Measurements from ENCODE around the gene SEMA6D.

SEMA6D gene

GRCh38 chr15:47804733-47805132 is 87.4 kb downstream of the SEMA6D start:
- no peak for DNase-seq (ENCODE audit: extremely low read depth, low read depth)
- no peak for TF ChIP-seq CTCF (IDR thresholded peaks at IDR 0.05; ENCODE audit: low read depth, low read length)

- no peak for TF ChIP-seq CTCF (IDR thresholded peaks at IDR 0.05; ENCODE audit: low read depth, low read length)
- no peak for DNase-seq (ENCODE audit: extremely low read depth, low read depth)
These were observed 88.7 kb downstream of the SEMA6D start for GRCh38 chr15:47806008-47806407.

GRCh38 chr15:47811172-47811571 is 93.9 kb downstream of the SEMA6D start:
- TF ChIP-seq CTCF (IDR thresholded peaks at IDR 0.05; ENCODE audit: low read depth, low read length): no peak
- no peak for DNase-seq (ENCODE audit: extremely low read depth, low read depth)

- DNase-seq (ENCODE audit: extremely low read depth, low read depth): no peak
- TF ChIP-seq CTCF (IDR thresholded peaks at IDR 0.05; ENCODE audit: low read depth, low read length): no peak
These were observed 95.2 kb downstream of the SEMA6D start for GRCh38 chr15:47812470-47812999.

GRCh38 chr15:47813748-47814384 is 96.6 kb downstream of the SEMA6D start:
- TF ChIP-seq CTCF (IDR thresholded peaks at IDR 0.05; ENCODE audit: low read depth, low read length): no peak
- no peak for DNase-seq (ENCODE audit: extremely low read depth, low read depth)

GRCh38 chr15:47814620-47815019 is 97.3 kb downstream of the SEMA6D start:
- no peak for DNase-seq (ENCODE audit: extremely low read depth, low read depth)
- TF ChIP-seq CTCF (IDR thresholded peaks at IDR 0.05; ENCODE audit: low read depth, low read length): no peak

GRCh38 chr15:47817969-47818548 is 100.8 kb downstream of the SEMA6D start:
- DNase-seq (ENCODE audit: extremely low read depth, low read depth): no peak
- TF ChIP-seq CTCF (IDR thresholded peaks at IDR 0.05; ENCODE audit: low read depth, low read length): no peak

All from AG09319 (cell line).